PC-3 (cell line): ENCODE data around the gene VTI1A. TPM values are rescaled to one million over a fixed set of nuclear protein-coding genes. Genes with fewer than 3 reads are reported as not detected.

Source experiments
- ATAC-seq: fragments of 200-7000 bp; cut with Tn5 transposase; 2 replicates; pipeline ENCODE4 v1.9.1; 2020; ENCODE audit warnings: mild to moderate bottlenecking, moderate library complexity
- BruUV-seq: library from RNA; stranded (reverse); fragments of 400-500 nt; replicated peaks from 2 replicates; lab custom pipeline; 2021; lab: Mats Ljungman, UMichigan
- CTCF ChIA-PET: fragments of 300-600 bp; sonication (Branson Sonifier 250); formaldehyde crosslinking; loops from one replicate; lab custom pipeline; 2022; ENCODE audit warnings: antibody characterized with exemption; lab: Charles Lee
- POLR2A ChIA-PET: fragments of 300-600 bp; sonication (Branson Sonifier 250); formaldehyde crosslinking; loops from one replicate; lab custom pipeline; 2022; ENCODE audit warnings: antibody characterized with exemption; ENCODE audit not compliant: unreplicated experiment; lab: Charles Lee
- DNase-seq: peaks from one replicate; pipeline ENCODE4 v3.0.0-alpha.2; 2015
- H2AFZ ChIP-seq: fragments of 300-600 bp; sonication (generic); 2 replicates; pipeline ENCODE4 v1.6.0; 2016; ENCODE audit warnings: antibody characterized with exemption, low read length
- H3F3A ChIP-seq: fragments of 300-600 bp; sonication (generic); one replicate; pipeline ENCODE4 v1.6.0; 2017; ENCODE audit warnings: antibody characterized with exemption, low read length, control low read depth, mild to moderate bottlenecking; ENCODE audit not compliant: unreplicated experiment
- H3K27ac ChIP-seq: fragments of 300-600 bp; sonication (generic); 2 replicates; pipeline ENCODE4 v1.5.1; 2016; ENCODE audit warnings: mild to moderate bottlenecking, low read length
- H3K27me3 ChIP-seq: fragments of 300-600 bp; sonication (generic); 2 replicates; pipeline ENCODE4 v1.6.1; 2016; ENCODE audit warnings: low read length, mixed read lengths
- H3K36me3 ChIP-seq: fragments of 300-600 bp; sonication (generic); 2 replicates; pipeline ENCODE4 v1.6.1; 2016; ENCODE audit warnings: low read depth, mixed run types, low read length, mixed read lengths
- H3K4me1 ChIP-seq: fragments of 300-600 bp; sonication (generic); 2 replicates; pipeline ENCODE4 v1.5.1; 2016; ENCODE audit warnings: low read length; ENCODE audit not compliant: insufficient read depth
- H3K4me2 ChIP-seq: fragments of 300-600 bp; sonication (generic); 2 replicates; pipeline ENCODE4 v1.6.0; 2016; ENCODE audit warnings: low read length
- H3K4me3 ChIP-seq: fragments of 300-600 bp; sonication (generic); 2 replicates; pipeline ENCODE4 v1.5.1; 2016; ENCODE audit warnings: mild to moderate bottlenecking, low read length, mixed read lengths
- H3K79me2 ChIP-seq: fragments of 300-600 bp; sonication (generic); 2 replicates; pipeline ENCODE4 v1.6.1; 2017; ENCODE audit warnings: low read length, mixed read lengths
- H3K9ac ChIP-seq: fragments of 300-600 bp; sonication (generic); 2 replicates; pipeline ENCODE4 v1.6.0; 2016; ENCODE audit warnings: mild to moderate bottlenecking, low read length
- H3K9me2 ChIP-seq: fragments of 300-600 bp; sonication (generic); replicated peaks from 2 replicates; pipeline ENCODE4 v1.6.1; 2016; ENCODE audit warnings: mixed run types, low read length, mixed read lengths
- H3K9me3 ChIP-seq: fragments of 300-600 bp; sonication (generic); 2 replicates; pipeline ENCODE4 v1.6.1; 2016; ENCODE audit warnings: low read length, mixed read lengths
- H4K20me1 ChIP-seq: fragments of 300-600 bp; sonication (generic); 2 replicates; pipeline ENCODE4 v1.6.1; 2016; ENCODE audit warnings: low read length, mixed read lengths
- CTCF ChIP-seq: fragments of 300-600 bp; sonication (generic); conservative IDR thresholded peaks from 2 replicates; pipeline ENCODE4 v1.5.1; 2017; ENCODE audit warnings: antibody characterized with exemption, low read depth, mild to moderate bottlenecking, low read length
- EZH2 ChIP-seq: fragments of 300-600 bp; sonication (generic); IDR thresholded peaks from one replicate; pipeline ENCODE4 v1.6.1; 2017; ENCODE audit warnings: antibody characterized with exemption, mild to moderate bottlenecking, low read length; ENCODE audit not compliant: unreplicated experiment
- EZH2phosphoT487 ChIP-seq: fragments of 300-600 bp; sonication (generic); IDR thresholded peaks from 2 replicates; pipeline ENCODE4 v1.6.1; 2018; ENCODE audit warnings: mild to moderate bottlenecking, antibody characterized with exemption, low read length, borderline replicate concordance
- intact Hi-C: fragments of 100-400 bp; cut with micrococcal nuclease; formaldehyde crosslinking; loops from 2 replicates; pipeline ENCODE4 v1.9.0; 2023
- total RNA-seq: library from RNA; depleted of rRNA; stranded (reverse); fragments of >200 nt; gene quantifications from 2 replicates; pipeline ENCODE4 v1.2.3, GENCODE V29; 2014

The VTI1A gene
- total RNA-seq, 1 experiment from 2014 or later = 18.1 TPM

GRCh38 chr10:112832959-112833358 lies 385.9 kb downstream of the VTI1A start:
- no peaks in the 10 kb centered on the region for H3K9me2 ChIP-seq
- no TSS peak for BruUV-seq
- no peaks in the 10 kb centered on the region for H3K27me3 ChIP-seq
- ChIA-PET CTCF (no interaction called here), POLR2A (no interaction called here)
- H3K9me3 ChIP-seq = no peaks in the 10 kb centered on the region
- DNase-seq (no peak), ATAC-seq (no peak)
- no peak overlapping the region for H2AFZ ChIP-seq
- H3F3A ChIP-seq = no peaks in the 10 kb centered on the region
- no peaks in the 10 kb centered on the region for H3K79me2 ChIP-seq
- intact Hi-C loops = no loop called here
- TF ChIP-seq EZH2phosphoT487 (no peak), EZH2 (no peak)
- no peaks in the 10 kb centered on the region for H3K36me3 ChIP-seq
- H3K9ac ChIP-seq = no peak overlapping the region
- no peak overlapping the region for H3K4me3 ChIP-seq
- H3K4me1 ChIP-seq = peaks cover 5% of the 10 kb centered on the region
- no peak overlapping the region for H3K27ac ChIP-seq
- no peak overlapping the region for H3K4me2 ChIP-seq
- H4K20me1 ChIP-seq = no peaks in the 10 kb centered on the region

GRCh38 chr10:112834751-112835181 lies 387.8 kb downstream of the VTI1A start:
- DNase-seq (no peak), ATAC-seq (no peak)
- no peaks in the 10 kb centered on the region for H3K79me2 ChIP-seq
- H2AFZ ChIP-seq = no peak overlapping the region
- no peaks in the 10 kb centered on the region for H3F3A ChIP-seq
- intact Hi-C loops = no loop called here
- no peaks in the 10 kb centered on the region for H4K20me1 ChIP-seq
- no peaks in the 10 kb centered on the region for H3K36me3 ChIP-seq
- no peak overlapping the region for H3K4me2 ChIP-seq
- ChIA-PET POLR2A (interaction anchor here (0.6 kb wide), 1 partner anchor 171 kb away, joined by 6 read pairs; no protein-coding TSS in a partner anchor), CTCF (no interaction called here)
- no peaks in the 10 kb centered on the region for H3K9me3 ChIP-seq
- no peak overlapping the region for H3K9ac ChIP-seq
- BruUV-seq = no TSS peak
- no peak overlapping the region for H3K27ac ChIP-seq
- H3K27me3 ChIP-seq = no peaks in the 10 kb centered on the region
- TF ChIP-seq EZH2 (no peak), EZH2phosphoT487 (no peak), CTCF (no peak)
- H3K4me1 ChIP-seq = peaks cover 3% of the 10 kb centered on the region; the same call in 1 of the 2 replicates
- no peak overlapping the region for H3K4me3 ChIP-seq
- no peaks in the 10 kb centered on the region for H3K9me2 ChIP-seq

GRCh38 chr10:112835217-112835715 lies 388.3 kb downstream of the VTI1A start:
- no peaks in the 10 kb centered on the region for H4K20me1 ChIP-seq
- no peaks in the 10 kb centered on the region for H3K79me2 ChIP-seq
- DNase-seq = no peak
- H3K9me2 ChIP-seq = no peaks in the 10 kb centered on the region
- ChIA-PET POLR2A (no interaction called here), CTCF (no interaction called here)
- H3K4me2 ChIP-seq = no peak overlapping the region
- H3K4me1 ChIP-seq = peaks cover 3% of the 10 kb centered on the region; the same call in 1 of the 2 replicates
- TF ChIP-seq CTCF = no peak
- no peak for TF ChIP-seq EZH2
- no peak for TF ChIP-seq EZH2phosphoT487
- no peaks in the 10 kb centered on the region for H3K9me3 ChIP-seq
- H3K27me3 ChIP-seq = no peaks in the 10 kb centered on the region
- ATAC-seq = no peak
- no peaks in the 10 kb centered on the region for H3F3A ChIP-seq
- H3K9ac ChIP-seq = no peak overlapping the region
- H3K27ac ChIP-seq = no peak overlapping the region
- intact Hi-C loops = no loop called here
- H3K4me3 ChIP-seq = no peak overlapping the region
- BruUV-seq = no TSS peak
- H2AFZ ChIP-seq = no peak overlapping the region
- no peaks in the 10 kb centered on the region for H3K36me3 ChIP-seq
